Measurements from ENCODE around the gene TMPRSS11E.

Gene TMPRSS11E, protein sequence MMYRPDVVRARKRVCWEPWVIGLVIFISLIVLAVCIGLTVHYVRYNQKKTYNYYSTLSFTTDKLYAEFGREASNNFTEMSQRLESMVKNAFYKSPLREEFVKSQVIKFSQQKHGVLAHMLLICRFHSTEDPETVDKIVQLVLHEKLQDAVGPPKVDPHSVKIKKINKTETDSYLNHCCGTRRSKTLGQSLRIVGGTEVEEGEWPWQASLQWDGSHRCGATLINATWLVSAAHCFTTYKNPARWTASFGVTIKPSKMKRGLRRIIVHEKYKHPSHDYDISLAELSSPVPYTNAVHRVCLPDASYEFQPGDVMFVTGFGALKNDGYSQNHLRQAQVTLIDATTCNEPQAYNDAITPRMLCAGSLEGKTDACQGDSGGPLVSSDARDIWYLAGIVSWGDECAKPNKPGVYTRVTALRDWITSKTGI

DNA sequence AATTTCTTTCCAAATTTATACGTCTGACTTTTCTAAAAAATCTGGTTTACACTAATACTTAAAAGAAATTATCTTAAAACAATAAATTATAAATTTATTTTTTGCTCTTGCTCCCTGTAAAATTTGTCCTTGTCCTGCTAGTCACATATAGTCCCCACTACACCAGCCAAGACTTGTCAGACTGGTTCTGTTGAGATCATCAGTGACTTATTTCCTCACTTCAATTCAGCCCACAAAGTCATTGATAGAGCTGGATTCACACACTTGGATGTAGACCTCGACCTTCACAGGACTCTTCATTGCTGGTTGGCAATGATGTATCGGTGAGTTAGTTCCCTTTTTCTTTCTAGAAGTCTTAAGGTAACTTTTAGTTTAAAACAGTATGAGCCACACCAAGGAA, at the start of gene TMPRSS11E:
Gene TMPRSS11E, plus strand, starts transcription at position 263 of the 400 bp plus-strand sequence. Its CDS starts 50 bp downstream, at position 313.
- no peak within 1 kb of the TSS for H3K4me2 ChIP-seq (ENCODE audit: low read depth, low read length)
- no peaks in the 10 kb centered on the region for H4K20me1 ChIP-seq (ENCODE audit: insufficient read depth, low read length)
- no peaks in the 10 kb centered on the region for H3K36me3 ChIP-seq (replicated peaks; ENCODE audit: insufficient read depth, low read length)
- DNase-seq, result no peak
- H3K9me3 ChIP-seq (replicated peaks; ENCODE audit: insufficient read depth, low read length), result no peaks in the 10 kb centered on the region
- H3K27me3 ChIP-seq (replicated peaks; ENCODE audit: insufficient read depth, low read length), result no peaks in the 10 kb centered on the region
- TF ChIP-seq, protein P1, sequence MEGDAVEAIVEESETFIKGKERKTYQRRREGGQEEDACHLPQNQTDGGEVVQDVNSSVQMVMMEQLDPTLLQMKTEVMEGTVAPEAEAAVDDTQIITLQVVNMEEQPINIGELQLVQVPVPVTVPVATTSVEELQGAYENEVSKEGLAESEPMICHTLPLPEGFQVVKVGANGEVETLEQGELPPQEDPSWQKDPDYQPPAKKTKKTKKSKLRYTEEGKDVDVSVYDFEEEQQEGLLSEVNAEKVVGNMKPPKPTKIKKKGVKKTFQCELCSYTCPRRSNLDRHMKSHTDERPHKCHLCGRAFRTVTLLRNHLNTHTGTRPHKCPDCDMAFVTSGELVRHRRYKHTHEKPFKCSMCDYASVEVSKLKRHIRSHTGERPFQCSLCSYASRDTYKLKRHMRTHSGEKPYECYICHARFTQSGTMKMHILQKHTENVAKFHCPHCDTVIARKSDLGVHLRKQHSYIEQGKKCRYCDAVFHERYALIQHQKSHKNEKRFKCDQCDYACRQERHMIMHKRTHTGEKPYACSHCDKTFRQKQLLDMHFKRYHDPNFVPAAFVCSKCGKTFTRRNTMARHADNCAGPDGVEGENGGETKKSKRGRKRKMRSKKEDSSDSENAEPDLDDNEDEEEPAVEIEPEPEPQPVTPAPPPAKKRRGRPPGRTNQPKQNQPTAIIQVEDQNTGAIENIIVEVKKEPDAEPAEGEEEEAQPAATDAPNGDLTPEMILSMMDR (IDR thresholded peaks at IDR 0.05; ENCODE audit: low read length), result no peak
- no peak for TF ChIP-seq EZH2 (optimal IDR thresholded peaks at IDR 0.05; ENCODE audit: low read depth, low read length)
- no peak for TF ChIP-seq EZH2phosphoT487 (IDR thresholded peaks at IDR 0.05; ENCODE audit: low read length)
- no peak within 1 kb of the TSS for H3K4me3 ChIP-seq (ENCODE audit: low read length)
- H3K27ac ChIP-seq (ENCODE audit: low read length), result no peak within 1 kb of the TSS
- H3K9ac ChIP-seq (ENCODE audit: low read length), result no peak within 1 kb of the TSS
- H3F3A ChIP-seq (ENCODE audit: insufficient read depth, low read length), result no peaks in the 10 kb centered on the region
- H3K9me2 ChIP-seq (replicated peaks; ENCODE audit: insufficient read depth, low read length), result no peaks in the 10 kb centered on the region
- H3K4me1 ChIP-seq (ENCODE audit: low read length), result peaks cover 17% of the 10 kb centered on the region
- H3K79me2 ChIP-seq (ENCODE audit: low read length), result no peaks in the 10 kb centered on the region
- H2AFZ ChIP-seq (ENCODE audit: low read length), result no peak within 1 kb of the TSS

DNA sequence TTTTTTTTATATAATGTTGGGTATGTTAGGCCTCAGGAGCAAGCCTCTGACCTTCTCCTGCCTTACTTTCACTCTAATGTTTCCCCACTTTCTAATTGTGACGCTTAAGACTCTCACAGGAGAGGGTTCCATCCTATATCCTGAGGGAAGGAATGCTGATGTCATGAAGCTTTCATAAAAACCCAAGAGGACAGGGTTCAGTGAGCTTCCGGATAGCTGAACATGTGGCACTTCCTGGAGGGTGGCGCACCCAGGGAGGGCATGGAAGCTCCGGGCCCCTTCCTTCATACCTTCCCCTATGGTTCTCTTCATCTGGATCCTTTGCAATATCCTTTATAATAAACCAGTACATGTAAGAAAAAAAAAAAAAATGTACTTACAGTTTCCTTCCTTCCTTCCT, 48.0 kb upstream of the TMPRSS11E start:
- Histone ChIP-seq H3F3A (ENCODE audit: insufficient read depth, low read length) (no peaks in the 10 kb centered on the region), H3K9ac (ENCODE audit: low read length) (no peak overlapping the region)

DNA sequence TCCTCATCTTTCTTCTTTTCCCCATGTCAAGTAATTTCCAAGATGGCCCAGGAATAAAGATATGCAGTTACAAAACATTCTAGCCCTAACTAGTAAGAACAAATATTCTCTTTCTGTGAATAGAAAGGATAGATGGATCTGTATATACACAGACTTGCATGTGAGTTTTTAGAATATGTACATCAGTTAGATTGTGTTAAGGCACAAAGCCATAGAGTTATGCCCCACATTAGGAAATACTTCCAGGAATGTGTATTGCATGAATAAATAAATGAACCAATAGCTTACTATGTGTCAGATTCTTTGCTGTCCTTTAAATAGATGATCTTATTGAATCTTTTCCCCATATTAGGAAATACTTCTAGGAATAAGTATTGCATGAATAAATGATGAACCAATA, 46.0 kb upstream of the TMPRSS11E start:
- no peak overlapping the region for H3K4me2 ChIP-seq (ENCODE audit: low read depth, low read length)
- H3K36me3 ChIP-seq (replicated peaks; ENCODE audit: insufficient read depth, low read length), result no peaks in the 10 kb centered on the region
- H3K4me1 ChIP-seq (ENCODE audit: low read length), result no peaks in the 10 kb centered on the region
- TF ChIP-seq EZH2 (optimal IDR thresholded peaks at IDR 0.05; ENCODE audit: low read depth, low read length) (no peak), EZH2phosphoT487 (IDR thresholded peaks at IDR 0.05; ENCODE audit: low read length) (no peak)
- TF ChIP-seq, protein P1 (IDR thresholded peaks at IDR 0.05; ENCODE audit: low read length), result no peak
- no peaks in the 10 kb centered on the region for H3K9me2 ChIP-seq (replicated peaks; ENCODE audit: insufficient read depth, low read length)
- no peak overlapping the region for H3K27ac ChIP-seq (ENCODE audit: low read length)
- H3K79me2 ChIP-seq (ENCODE audit: low read length), result no peaks in the 10 kb centered on the region
- H3K4me3 ChIP-seq (ENCODE audit: low read length), result no peak overlapping the region
- H4K20me1 ChIP-seq (ENCODE audit: insufficient read depth, low read length), result no peaks in the 10 kb centered on the region
- DNase-seq, result no peak
- H3K9me3 ChIP-seq (replicated peaks; ENCODE audit: insufficient read depth, low read length), result no peaks in the 10 kb centered on the region
- no peaks in the 10 kb centered on the region for H3F3A ChIP-seq (ENCODE audit: insufficient read depth, low read length)
- no peak overlapping the region for H3K9ac ChIP-seq (ENCODE audit: low read length)
- H2AFZ ChIP-seq (ENCODE audit: low read length), result no peak overlapping the region
- H3K27me3 ChIP-seq (replicated peaks; ENCODE audit: insufficient read depth, low read length), result no peaks in the 10 kb centered on the region

More for the DNA sequence above, 48.0 kb upstream of the TMPRSS11E start:
- Histone ChIP-seq H4K20me1 (ENCODE audit: insufficient read depth, low read length) (no peaks in the 10 kb centered on the region), H3K4me1 (ENCODE audit: low read length) (no peaks in the 10 kb centered on the region), H3K36me3 (replicated peaks; ENCODE audit: insufficient read depth, low read length) (no peaks in the 10 kb centered on the region), H2AFZ (ENCODE audit: low read length) (no peak overlapping the region), H3K4me2 (ENCODE audit: low read depth, low read length) (no peak overlapping the region), H3K79me2 (ENCODE audit: low read length) (no peaks in the 10 kb centered on the region), H3K9me2 (replicated peaks; ENCODE audit: insufficient read depth, low read length) (no peaks in the 10 kb centered on the region), H3K27me3 (replicated peaks; ENCODE audit: insufficient read depth, low read length) (no peaks in the 10 kb centered on the region), H3K4me3 (ENCODE audit: low read length) (no peak overlapping the region), H3K9me3 (replicated peaks; ENCODE audit: insufficient read depth, low read length) (no peaks in the 10 kb centered on the region), H3K27ac (ENCODE audit: low read length) (no peak overlapping the region)
- TF ChIP-seq EZH2phosphoT487 (IDR thresholded peaks at IDR 0.05; ENCODE audit: low read length), result no peak
- TF ChIP-seq, protein P1 (IDR thresholded peaks at IDR 0.05; ENCODE audit: low read length), result no peak
- no peak for TF ChIP-seq EZH2 (optimal IDR thresholded peaks at IDR 0.05; ENCODE audit: low read depth, low read length)
- DNase-seq, result no peak
